Upper lobe of right lung (tissue), 1 donor: Measurements from ENCODE around the gene FILIP1L. TPM values are rescaled to one million over a fixed set of nuclear protein-coding genes. Genes with fewer than 3 reads are reported as not detected.

Source experiments
- ATAC-seq: fragments of 200-7000 bp; cut with Tn5 transposase; one replicate; pipeline ENCODE4 v1.9.1; 2020; ENCODE audit warnings: mild to moderate bottlenecking, moderate library complexity
- DNase-seq: peaks from one replicate; pipeline ENCODE4 v3.0.0-alpha.2; 2020
- H3K27ac ChIP-seq: fragments of 200-600 bp; one replicate; pipeline ENCODE4 v1.8.0; 2022
- H3K27me3 ChIP-seq: fragments of 200-600 bp; one replicate; pipeline ENCODE4 v1.8.0; 2022; ENCODE audit warnings: mild to moderate bottlenecking
- H3K36me3 ChIP-seq: fragments of 200-600 bp; one replicate; pipeline ENCODE4 v1.8.0; 2022
- H3K4me1 ChIP-seq: fragments of 200-600 bp; one replicate; pipeline ENCODE4 v1.8.0; 2022
- H3K4me3 ChIP-seq: fragments of 200-600 bp; one replicate; pipeline ENCODE4 v1.8.0; 2022; ENCODE audit warnings: mild to moderate bottlenecking
- H3K9me3 ChIP-seq: fragments of 200-600 bp; one replicate; pipeline ENCODE4 v1.8.0; 2022
- intact Hi-C: fragments of 100-400 bp; cut with DNase I; formaldehyde crosslinking; loops from one replicate; pipeline ENCODE4 v1.11.0; 2022
- total RNA-seq: library from RNA; stranded (reverse); fragmentation: NEBNext Ultra II Directional; extraction: Animal tissue kit (Norgen Biotek cat#: 25700); gene quantifications from one replicate; pipeline ENCODE4 v1.2.1, GENCODE V29; 2021
- TF ChIP-seq, protein P1 (sequence below): fragments of 200-600 bp; IDR thresholded peaks from one replicate; pipeline ENCODE4 v1.8.0; 2022; ENCODE audit warnings: antibody characterized with exemption
- donor health status: DM: no; HTN: yes; CAD: no; lungs with severe emphysema.

The FILIP1L gene
- total RNA-seq, 1 donor from 2014 or later: 43.2 TPM

DNA sequence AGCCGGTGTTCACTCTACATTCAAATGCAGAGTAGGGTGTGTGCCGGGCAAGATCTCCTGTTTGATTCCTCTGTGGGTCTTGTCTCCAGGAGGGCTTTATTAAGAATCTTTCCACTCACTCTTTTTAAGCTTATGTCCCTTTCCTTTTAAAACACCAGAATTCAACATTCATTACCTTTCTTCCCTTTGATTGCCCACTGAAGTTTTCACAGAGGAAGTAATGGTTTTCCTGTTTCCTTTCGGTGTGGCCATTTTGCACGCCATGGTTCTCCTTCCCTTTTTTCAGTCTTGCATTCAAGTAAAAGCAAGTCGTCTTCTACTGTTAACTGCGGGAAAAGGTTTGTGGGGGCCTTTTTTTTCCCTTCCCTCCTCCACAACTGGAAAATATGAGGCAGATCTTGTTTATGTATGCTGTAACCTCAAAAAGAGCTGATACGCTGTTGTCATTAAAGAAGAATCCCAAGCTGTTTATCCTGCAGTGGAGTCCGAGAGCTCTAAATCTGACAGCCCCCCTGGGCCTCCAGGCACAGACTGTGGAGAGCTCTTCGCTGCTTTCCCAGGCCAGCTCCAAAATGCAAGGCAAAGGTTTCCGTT is 40.5 kb downstream of the FILIP1L start:
- Histone ChIP-seq H3K4me1 (peaks cover 32% of the 10 kb centered on the region), H3K36me3 (no peaks in the 10 kb centered on the region), H3K9me3 (no peaks in the 10 kb centered on the region), H3K27ac (peak overlapping the region; percentile 31), H3K27me3 (no peaks in the 10 kb centered on the region), H3K4me3 (no peak overlapping the region)
- intact Hi-C loops: no loop called here
- TF ChIP-seq, protein P1, sequence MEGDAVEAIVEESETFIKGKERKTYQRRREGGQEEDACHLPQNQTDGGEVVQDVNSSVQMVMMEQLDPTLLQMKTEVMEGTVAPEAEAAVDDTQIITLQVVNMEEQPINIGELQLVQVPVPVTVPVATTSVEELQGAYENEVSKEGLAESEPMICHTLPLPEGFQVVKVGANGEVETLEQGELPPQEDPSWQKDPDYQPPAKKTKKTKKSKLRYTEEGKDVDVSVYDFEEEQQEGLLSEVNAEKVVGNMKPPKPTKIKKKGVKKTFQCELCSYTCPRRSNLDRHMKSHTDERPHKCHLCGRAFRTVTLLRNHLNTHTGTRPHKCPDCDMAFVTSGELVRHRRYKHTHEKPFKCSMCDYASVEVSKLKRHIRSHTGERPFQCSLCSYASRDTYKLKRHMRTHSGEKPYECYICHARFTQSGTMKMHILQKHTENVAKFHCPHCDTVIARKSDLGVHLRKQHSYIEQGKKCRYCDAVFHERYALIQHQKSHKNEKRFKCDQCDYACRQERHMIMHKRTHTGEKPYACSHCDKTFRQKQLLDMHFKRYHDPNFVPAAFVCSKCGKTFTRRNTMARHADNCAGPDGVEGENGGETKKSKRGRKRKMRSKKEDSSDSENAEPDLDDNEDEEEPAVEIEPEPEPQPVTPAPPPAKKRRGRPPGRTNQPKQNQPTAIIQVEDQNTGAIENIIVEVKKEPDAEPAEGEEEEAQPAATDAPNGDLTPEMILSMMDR: no peak
- ATAC-seq (no peak), DNase-seq (no peak)

DNA sequence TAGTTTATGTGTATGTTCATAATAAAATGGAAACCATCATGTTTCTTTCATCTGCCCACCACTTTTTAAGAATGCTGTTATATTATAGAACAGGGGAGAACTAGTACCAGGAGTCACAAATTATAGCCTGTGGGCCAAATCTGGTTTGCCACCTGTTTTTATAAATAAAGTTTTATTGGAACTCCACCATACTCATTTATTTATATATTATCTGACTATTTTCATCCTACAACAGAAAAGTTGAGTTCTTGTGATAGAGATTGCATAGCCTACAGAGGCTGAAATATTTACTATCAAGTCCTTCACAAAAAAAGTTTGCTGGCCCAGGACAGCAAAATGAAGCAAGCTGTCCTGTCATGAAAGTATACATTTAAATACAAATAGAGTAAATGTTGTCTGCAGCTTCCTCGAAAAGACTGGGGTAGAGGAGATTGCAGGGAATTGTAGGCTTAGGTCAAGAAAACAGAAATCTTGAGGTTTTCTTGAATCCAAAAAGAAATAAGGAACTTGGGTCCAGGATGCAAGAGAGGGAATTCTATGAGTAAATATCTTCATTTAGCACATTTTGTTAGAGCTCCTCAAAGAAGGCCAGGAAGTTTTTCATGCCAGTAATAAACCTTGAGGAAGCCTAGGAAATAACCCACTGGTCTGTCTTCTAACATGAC is 41.1 kb downstream of the FILIP1L start:
- no peaks in the 10 kb centered on the region for H3K9me3 ChIP-seq
- H3K4me1 ChIP-seq: peaks cover 32% of the 10 kb centered on the region
- no peaks in the 10 kb centered on the region for H3K27me3 ChIP-seq
- no peak for DNase-seq
- no peak for ATAC-seq
- intact Hi-C loops: no loop called here
- peak overlapping the region; percentile 6 for H3K27ac ChIP-seq
- H3K36me3 ChIP-seq: no peaks in the 10 kb centered on the region
- TF ChIP-seq, protein P1: no peak
- H3K4me3 ChIP-seq: no peak overlapping the region

DNA sequence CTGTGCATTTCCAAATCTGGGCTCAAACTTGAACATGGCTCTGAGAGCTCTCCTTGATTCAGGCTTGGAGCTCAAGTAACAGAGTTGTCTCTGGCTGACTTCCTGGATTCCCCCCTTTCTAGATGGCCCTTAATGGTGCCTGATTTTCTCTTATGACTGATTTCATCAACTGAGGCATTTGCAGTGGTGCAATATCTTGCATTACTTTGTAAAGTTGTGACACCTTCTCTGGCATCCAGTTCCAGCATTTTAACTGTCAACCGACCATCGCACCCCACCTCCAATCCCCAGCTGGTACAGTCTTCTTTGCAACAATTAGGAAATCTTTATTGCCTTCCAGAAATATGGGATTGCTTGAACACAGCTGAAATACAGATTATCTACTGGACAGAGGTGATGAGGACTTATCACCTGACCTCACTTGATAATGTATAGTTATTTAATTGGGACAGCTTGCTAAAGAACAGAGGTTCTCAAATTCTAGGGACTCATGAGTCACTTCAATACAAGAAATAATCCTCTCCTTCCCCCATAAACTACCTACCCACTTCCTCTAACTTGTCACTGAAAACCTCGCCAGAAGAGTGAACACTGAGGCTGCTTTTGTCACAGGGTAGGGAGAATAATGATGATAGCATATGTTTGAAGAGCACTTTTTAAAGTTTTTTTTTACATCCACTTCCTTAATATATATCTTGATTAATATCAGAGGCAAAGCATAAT is 41.8 kb downstream of the FILIP1L start:
- H3K9me3 ChIP-seq: no peaks in the 10 kb centered on the region
- H3K27me3 ChIP-seq: no peaks in the 10 kb centered on the region
- H3K4me3 ChIP-seq: no peak overlapping the region
- TF ChIP-seq, protein P1: no peak
- no peaks in the 10 kb centered on the region for H3K36me3 ChIP-seq
- peaks cover 32% of the 10 kb centered on the region for H3K4me1 ChIP-seq
- no peak overlapping the region for H3K27ac ChIP-seq
- ATAC-seq: peak; percentile 40
- intact Hi-C loops: no loop called here
- DNase-seq: no peak

DNA sequence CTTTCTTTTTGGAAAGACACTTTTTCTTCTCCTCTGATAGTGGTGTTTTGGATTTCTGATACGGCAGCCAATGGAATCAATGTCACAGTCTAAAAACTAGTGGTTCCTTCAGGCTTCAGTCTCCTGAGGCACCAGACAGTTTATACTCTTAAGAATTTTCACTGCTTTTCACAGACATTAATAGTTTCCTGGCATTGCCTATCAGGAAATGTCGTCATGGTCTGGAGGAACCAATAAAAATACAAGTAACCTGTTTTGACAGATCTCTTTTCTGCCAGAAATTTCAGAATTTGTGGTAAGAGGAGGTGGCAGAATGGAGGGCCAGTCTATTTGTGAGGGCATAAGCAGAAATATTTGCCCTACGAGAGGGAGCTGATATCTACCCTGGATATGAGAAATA is 44.8 kb downstream of the FILIP1L start:
- peaks cover 19% of the 10 kb centered on the region for H3K4me1 ChIP-seq
- no peak overlapping the region for H3K4me3 ChIP-seq
- intact Hi-C loops: loop anchor here (10.0 kb wide), 1 partner anchor 185 kb away; no protein-coding TSS in a partner anchor
- H3K9me3 ChIP-seq: no peaks in the 10 kb centered on the region
- H3K27me3 ChIP-seq: no peaks in the 10 kb centered on the region
- TF ChIP-seq, protein P1: no peak
- no peak for DNase-seq
- no peak overlapping the region for H3K27ac ChIP-seq
- ATAC-seq: no peak
- H3K36me3 ChIP-seq: no peaks in the 10 kb centered on the region

DNA sequence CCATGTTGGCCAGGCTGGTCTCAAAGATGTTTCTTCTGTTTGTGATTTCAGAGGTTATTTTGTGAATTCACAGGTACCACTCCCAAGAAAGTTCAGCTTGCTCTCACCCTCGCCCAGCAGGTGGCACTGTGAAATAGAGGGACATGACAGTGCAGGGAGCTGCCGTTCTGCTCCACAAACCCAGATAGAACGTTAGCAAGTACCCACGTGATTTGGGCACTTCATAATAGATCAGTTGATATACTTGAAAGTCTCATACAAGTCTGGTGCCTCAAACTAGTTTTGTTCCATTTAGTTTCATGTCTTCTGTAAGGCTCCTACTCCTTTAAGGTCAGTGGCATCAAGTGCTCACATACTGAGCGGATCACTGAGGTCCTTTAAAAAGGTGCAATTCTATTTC is 45.5 kb downstream of the FILIP1L start:
- Histone ChIP-seq H3K4me1 (peaks cover 18% of the 10 kb centered on the region), H3K4me3 (no peak overlapping the region), H3K9me3 (no peaks in the 10 kb centered on the region), H3K27me3 (no peaks in the 10 kb centered on the region), H3K36me3 (no peaks in the 10 kb centered on the region), H3K27ac (no peak overlapping the region)
- intact Hi-C loops: loop anchor here (10.0 kb wide), 1 partner anchor 186 kb away; no protein-coding TSS in a partner anchor
- DNase-seq (peak; percentile 88), ATAC-seq (peak; percentile 97)
- TF ChIP-seq, protein P1: peak; percentile 80
